ENCODE data around the gene ARHGDIA.

Gene ARHGDIA

DNA sequence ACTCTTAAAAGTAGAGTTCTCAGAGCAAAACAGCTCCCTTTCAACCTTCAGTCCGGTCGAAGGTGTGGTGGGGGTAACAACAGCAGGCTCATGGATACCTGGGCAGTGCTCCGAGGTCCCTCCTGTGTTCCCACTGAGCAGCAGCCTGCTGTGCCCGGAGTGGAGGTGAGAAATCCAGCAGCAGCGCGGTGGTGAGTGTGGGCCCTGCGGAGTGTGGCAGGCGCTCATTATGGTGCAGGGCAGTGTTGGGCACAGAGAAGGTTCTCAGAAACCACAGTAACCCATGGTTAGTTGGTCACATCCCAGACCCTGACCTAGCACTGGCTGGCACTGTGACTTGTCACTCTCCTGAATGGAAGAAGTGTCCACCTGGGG is 5.8 kb downstream of the ARHGDIA start:
- DNase-seq (ENCODE audit: low spot score): no peak

DNA sequence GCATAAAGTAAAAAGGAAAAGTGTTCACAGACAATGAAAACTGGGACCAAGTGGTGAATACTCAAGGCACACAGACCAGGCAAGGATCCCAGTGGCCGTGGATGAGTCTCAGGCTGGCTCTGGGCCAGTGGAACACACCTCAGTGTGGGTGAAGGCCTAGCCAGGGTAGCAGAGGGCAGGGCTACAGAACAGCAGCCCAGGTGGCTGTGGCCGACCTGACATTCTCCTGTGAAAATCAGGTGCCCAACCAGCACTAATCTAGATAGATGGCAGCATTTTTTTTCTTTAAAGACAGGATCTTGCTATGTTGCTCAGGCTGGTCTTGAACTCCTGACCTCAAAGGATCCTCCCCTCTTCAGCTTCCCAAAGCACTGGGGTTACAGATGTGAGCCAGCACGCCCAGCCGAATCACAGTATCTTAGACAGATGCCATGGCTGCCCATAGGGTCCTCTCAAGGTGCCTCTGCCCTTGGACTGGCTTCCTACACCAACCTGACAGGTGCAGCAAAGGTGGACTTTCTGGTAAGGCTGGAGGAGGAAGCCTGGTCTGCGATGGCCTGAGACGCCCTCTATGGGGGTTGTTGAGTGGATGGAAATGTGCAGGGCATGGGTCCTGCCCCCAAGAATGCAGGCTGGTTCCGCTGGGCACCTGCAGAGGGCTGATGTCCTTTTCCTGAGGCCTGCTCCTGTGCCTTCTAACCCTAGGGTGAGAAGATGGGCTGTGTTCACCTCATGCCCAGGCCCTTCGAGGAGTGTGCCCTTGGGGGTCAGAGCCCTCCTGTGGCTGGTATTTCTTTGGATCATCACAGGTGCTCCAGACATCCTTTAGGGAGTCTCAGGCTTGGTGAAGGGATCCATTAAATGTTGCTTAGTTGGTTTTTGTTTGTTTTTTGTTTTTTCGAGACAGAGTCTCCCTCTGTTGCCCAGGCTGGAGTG is 7.0 kb downstream of the ARHGDIA start:
- no peak for DNase-seq (ENCODE audit: low spot score)

DNA sequence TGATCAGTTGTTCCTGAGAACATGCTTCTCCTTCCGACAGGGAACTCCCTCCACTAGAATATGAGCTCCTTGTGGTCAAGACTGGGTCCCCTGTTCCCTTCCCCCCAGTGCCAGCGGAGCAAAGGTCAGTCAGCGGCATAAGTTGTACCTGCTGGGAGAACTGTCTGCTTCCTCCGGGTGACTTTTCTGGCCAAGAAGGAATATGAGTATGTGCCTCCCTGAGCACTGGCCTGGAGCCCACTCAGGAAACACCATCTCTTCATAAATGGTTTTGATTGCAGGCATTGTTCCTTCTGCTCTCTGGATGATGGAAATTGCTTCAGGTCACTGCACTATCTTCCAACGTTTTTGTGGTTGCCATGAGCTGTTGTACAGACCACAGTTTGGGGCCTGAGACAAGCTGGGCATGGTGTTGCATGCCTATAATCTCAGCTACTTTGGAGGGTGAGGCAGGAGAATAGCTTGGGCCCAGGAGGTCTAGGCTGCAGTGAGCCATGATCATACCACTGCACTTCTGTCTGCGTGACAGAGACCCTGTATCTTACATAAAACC is 7.9 kb downstream of the ARHGDIA start:
- no peak for DNase-seq (ENCODE audit: low spot score)

DNA sequence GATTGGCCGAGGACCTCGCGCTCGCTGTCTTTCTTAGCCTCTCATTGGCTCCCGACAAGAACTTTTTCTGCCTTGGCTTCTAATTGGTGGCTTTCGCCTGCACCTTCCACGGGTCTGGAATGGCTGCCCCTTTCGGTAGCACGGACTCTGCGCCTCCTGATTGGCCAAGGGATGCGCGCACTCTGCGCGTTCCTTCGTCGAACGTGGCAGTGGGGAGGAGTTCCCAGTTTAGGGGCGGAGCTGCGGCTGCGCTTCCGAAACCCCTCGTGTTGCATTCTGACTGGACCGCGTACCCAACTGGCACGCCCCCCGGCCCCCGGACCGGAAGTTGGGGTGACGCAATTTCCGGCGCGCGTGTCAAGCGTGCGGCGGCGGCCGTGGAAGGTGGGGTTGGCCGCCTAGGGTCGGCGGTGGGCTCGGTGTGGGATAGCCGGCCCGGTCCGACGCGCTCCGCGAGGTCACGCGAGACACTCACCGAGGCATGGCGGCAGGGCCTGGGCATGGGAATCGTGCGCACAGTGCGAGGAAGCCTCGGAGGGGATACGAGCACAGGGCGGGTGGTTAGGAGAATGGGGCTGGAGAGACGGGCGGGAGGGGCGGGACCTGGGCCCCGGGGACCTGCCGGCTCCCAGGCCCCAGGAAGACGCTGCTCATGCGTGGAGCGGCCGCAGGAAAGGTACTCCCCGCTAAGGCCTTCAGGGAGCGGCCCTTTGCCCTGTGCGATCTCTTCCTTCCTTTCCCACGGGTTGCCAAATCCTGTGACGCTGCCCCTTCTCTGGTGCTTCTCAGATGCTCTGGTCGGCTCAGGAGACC is 10.2 kb downstream of the ARHGDIA start:
- peak; percentile 100 for DNase-seq (ENCODE audit: low spot score)

DNA sequence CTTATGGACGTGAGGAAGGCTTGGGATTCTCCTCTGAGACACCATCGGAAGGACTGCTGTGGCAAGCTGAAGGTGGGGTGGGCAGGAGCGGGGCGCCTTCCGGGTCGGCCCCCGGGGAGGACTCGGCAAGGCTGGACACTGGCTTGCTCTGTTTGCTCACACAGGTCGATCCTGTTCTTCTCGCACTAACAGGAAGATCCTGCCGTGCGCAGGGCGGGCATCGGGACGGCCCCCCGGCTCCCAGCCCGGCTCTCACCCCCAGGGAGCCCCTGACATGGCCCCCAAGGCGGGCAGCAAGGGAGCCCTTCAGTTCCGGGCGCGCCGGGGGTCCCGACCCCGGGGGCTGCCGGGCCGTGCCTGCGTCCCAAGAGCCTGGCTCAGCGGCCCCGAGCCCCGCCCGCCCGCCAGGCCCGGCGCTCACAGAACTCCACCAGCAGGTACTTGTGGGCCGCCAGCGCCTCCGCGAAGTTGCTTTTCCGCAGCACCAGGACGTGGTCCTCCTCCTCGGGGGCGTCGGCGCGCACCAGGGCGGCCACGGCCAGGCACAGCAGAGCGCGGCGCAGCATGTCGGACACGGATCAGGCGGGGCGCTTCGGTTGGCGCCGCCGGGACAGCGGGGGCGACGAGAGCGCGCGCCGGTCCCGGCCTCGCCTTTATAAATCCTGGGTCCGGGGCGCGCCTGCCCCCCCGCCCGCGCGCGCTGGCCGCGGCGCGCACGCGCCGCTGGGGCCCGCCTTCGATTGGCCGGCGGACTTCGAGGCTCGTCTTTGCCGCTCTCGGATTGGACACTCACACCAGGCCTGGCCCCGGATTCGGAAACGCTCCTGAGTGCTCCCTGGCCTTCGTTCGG is 11.0 kb downstream of the ARHGDIA start, which contains the start of gene P4HB:
TSS of gene P4HB (minus strand) at position 630 of the 850 bp plus-strand sequence. CDS start at position 566, 64 bp downstream.
- no peak for DNase-seq (ENCODE audit: low spot score)

DNA sequence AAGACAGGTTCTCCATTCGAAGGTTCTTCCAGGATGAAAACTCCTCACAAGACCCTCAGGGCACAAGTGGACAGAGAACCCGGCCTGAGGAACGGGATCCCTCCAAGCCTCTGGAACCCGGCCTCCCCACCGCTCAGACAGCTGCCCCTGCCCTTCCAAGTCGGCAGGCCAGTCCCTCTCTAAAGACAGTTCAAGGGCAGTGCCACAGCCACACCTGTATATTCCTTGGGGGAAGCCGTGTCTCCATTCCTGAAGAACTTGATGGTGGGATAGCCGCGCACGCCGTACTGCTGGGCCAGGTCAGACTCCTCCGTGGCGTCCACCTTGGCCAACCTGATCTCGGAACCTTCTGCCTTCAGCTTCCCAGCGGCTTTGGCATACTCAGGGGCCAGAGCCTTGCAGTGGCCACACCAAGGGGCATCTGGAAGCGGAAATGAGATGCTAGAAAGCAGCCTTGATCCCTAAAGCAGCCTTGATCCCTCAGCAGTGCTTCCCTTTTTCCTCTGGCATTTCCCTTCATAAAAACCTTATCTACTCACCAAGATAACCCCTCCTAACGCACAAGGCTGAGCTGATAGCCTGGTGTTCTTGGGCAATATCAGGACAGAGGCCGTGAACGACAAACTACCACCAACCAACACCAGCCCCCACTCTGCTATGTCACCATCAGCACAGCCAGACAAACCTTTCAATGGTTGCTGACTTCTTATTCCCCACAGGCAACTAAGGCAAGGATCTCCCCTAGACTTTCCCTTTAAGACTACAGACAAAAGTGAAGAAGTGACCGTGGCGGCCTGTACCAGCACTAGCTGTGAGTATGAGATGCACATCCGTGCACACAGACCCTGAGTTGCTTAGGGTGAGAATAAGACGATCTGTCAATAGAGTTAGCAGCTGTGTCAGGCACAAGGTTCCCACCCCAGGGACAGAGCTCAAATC is 11.9 kb downstream of the ARHGDIA start:
- DNase-seq (ENCODE audit: low spot score): peak; percentile 14

DNA sequence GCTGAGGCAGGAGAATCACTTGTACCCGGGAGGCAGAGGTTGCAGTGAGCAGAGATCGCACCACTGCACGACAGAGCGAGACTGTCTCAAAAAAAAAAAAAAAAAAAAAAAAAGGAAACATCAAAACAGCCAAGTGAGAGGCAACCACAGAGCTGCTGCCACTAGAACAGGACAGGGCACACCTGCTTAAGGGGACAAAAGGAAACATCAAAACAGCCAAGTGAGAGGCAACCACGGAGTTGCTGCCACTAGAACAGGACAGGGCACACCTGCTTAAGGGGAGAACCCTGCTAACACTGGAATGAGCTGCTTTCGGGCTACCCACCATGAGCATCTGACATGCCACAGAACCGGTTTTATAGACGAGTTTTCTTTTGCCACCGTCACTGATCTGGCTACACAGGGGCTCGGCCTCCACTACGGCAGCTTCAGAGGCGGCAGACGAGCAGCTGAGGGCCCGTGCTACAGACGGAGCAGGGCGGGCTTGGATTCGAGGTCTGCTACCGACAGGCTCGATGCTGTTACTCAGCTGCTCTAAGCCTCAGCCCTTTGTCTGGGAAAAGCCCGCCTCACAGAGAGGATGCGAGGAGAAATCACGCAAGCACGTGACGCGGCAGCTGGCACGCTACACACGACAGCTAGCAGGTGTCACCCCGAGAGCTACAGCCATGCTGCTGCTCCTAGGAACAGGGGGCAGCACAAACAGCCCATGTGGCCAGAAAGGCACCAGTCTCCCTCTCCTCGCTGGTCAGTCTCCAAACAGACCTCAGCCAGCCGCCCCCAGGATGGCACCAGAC is 12.8 kb downstream of the ARHGDIA start:
- DNase-seq (ENCODE audit: low spot score): no peak

DNA sequence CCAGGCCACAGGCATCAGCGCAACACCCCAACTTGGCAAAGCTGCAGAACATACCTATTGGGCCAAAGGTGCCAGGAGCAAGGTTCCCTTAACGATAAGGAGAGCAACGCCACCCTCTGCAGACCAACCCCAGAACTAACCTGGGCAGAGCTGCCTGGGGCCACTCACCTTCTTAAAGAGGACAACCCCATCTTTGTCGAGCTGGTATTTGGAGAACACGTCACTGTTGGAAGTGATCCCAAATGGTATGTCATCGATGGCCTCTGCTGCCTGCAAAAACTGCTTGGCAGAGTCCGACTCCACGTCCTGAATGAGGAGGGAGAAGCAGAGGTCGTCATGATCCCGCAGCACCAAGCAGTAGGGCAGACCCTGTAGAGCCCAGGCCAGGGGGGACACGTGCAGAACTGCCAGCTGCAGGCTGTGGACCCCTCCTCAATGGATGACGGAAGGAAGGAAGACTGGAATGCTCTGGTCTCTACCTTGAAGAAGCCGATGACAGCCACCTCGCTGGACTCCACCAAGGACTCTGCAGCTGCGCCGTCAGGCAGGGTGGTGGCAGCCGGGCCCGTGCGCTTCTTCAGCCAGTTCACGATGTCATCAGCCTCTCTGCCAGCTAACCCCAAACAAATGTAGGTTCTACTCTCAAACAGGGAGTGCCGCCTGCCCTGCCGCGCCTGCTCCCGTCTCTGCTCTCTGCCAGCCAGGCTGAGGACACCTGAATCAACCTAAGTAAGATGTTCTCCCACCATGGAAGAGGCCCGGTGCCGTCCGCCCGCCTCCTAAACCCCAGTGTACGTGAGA is 16.0 kb downstream of the ARHGDIA start:
- DNase-seq (ENCODE audit: low spot score): peak; percentile 40

DNA sequence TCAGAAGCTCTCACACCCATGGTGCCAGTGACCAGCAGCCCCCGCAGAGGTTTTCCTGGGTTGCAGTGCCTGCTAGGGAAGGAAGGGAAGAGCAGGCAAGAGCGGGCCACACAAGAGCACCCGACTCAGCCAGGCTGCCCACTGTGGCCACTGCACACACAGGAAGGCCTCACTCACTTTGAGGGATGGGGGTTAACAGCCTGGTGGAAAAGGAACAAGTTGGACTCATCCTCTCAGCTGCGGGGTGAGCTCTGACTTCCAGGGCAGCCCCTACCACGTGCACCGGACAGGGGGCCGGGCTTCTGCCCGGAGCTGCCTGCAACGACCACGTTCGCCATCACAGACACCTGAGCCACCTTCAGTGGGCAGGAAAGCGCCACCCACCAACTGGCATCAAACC is 18.9 kb downstream of the ARHGDIA start:
- DNase-seq (ENCODE audit: low spot score): no peak

DNA sequence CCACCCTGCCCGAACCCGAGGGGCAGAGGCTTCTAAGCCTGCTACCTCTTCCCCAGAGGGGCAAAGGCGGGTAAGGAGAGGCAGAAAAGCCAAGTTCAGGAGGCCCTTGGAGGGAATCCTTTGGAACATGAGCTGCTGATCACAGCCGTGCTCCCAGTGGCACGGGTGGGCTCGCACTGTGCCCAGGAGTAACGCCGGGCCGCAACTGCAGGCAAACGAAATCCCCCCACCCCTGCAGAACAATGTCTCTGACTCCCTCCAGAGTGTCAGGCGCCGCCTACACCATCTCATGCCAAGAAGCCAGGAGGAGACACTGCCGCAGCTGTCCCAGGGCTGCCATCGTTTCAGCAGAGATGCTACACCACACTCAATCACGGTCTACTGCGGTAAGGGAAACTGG is 19.7 kb downstream of the ARHGDIA start:
- no peak for DNase-seq (ENCODE audit: low spot score)

DNA sequence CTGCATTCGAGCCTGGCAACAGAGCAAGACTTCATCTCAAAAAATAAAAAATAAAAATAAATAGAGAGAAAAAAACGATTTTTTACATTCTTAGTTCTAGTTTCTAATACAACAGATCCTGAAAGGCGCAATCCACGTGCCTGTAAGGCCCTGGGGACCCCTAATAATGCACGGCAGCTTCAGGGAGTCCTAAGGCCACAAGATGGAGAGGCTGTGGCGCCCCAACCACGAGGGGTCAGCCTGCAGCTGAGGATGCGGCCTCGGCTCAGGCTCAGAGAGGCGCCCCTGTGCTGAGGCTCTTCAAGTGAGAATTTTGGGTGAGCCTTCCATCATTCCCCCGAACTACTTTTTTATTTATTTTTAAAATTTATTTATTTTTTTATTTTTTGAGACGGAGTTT is 21.7 kb downstream of the ARHGDIA start:
- no peak for DNase-seq (ENCODE audit: low spot score)

DNA sequence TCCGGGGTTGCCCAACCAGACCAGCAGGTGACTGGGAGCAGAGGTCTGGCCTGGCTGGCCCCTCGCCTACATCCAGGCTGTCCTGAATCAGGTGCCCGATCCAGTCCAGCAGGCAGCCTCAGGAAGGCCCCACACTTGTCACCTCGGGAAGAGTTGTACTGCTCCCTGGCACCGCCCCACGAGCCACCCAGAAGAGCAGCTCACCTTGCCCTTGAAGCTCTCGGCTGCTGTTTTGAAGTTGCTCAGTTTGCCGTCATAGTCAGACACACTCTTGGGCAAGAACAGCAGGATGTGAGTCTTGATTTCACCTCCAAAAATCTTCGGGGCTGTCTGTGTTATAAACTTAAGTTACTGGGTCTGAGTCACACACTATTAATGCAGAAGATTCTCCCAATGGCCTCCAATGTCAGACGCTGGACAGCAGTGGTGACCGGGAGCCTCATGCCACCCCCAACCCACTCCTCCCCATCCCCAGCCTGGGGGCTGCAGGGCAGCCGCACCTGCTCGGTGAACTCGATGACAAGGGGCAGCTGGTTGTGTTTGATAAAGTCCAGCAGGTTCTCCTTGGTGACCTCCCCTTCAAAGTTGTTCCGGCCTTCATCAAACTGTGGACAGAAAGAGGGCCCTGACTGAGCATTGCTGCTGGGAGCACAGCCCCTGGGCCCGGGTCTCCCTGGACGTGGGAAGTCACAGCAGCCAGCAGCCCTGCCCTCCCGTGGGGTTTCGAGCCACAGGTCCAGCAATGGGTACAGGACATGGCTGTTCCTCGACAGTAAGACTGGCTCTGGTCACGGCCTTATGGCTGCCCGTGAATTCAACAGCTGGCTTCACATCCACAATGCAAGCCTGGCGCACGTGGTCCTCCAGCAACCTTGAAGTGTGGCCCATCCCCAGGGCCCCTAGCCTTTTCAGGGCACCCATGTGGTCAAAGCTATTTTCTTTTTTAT is 24.1 kb downstream of the ARHGDIA start:
- no peak for DNase-seq (ENCODE audit: low spot score)

DNA sequence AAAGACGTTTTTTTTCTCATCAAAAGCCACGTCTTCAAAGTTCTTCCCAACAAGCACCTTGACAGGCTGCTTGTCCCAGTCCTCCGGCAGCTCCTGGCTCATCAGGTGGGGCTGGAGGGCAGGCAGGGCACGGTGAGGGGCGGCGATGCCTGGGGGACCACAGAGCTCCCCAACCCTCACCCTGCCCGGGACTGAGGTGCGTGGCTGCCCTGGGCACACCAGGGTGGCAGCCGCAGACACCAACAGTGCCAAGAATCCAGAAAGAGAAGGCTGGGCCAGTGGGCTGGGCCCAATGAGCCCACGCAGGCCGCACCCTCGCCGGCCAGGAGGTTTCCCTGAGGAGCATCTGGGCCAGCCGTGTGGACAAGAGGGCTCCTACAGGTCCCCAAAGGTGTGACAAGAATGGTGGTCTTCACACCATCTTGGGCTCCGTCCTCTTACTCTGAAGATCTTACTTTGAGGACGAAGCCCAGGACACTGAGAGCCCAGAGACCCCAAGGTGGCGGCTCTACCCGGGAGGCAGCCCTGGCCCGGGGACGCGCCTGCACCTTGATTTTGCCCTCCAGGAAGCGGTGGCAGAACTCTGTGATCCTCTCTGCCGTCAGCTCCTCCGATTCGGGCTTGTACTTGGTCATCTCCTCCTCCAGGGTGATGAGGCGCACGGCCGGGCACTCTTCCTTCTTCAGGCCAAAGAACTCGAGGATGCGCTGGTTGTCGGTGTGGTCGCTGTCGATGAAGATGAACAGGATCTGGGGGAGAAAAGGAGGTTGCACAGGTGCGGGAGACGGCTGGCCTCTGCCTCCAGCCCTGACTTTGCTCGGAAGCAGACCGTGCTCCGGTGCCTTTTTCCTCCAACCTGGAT is 25.0 kb downstream of the ARHGDIA start:
- no peak for DNase-seq (ENCODE audit: low spot score)

DNA sequence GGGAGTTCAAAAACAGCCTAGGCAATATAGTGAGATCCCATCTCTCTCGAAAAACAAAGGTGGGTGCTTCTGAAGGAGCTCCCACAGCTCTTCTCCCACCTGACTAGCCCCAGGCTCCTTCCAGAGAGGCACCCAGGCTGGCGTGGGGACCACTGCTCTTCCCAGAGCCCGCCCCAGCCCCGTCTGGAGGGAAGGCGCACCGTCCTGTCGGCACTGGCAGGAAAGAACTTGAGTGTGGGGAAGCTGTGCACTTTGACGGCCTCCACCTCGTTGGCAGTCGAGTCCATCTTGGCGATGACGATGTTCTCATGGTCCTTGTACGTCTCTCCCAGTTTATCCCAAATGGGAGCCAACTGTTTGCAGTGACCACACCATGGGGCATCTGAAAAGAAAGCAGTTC is 25.8 kb downstream of the ARHGDIA start:
- no peak for DNase-seq (ENCODE audit: low spot score)

DNA sequence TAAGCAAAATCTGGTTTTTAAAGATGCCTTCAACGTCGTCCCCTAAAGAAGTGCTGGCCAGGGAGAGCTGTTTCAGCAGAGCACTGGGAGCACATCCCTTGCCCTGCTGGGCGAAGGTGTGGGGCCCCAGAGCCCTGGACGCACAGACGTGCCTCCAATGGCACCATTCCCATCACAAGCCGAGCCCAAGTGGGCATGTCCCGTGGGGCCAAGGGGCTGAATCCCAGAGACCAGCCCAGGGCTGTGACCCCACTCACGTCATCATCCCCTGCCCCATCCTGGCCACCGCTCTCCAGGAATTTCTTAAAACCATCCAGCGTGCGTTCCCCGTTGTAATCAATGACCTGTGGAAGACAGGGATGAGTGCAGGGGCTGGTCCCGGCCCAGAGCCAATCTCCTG is 26.2 kb downstream of the ARHGDIA start:
- DNase-seq (ENCODE audit: low spot score): no peak

DNA sequence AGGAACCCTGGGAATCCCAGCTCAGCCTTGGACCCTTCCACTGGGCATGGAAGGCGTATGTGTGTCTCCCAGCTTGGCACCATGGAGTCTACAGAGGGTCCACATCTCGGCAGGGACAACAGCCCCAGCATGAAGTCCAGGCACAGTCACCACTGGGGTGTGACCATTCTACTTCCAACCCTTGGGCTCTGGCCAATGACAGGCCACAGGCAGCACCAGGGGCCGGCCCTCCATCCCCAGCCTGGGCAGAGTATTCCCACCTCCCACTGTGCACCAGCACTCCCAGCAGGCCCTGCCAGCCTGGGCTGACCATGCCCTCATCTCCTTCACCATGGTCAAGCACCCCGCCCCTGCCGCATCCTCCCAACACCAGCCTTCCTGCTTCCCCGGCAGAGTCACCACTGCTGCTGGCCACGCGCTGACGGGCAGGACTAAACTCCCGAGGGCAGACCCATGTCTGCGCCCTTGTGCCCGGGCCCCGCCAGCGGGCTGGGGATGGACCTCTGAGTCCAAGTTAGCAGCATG is 26.7 kb downstream of the ARHGDIA start:
- DNase-seq (ENCODE audit: low spot score): no peak
